ENCODE measurements around the gene PLXNA4.

The PLXNA4 gene

DNA sequence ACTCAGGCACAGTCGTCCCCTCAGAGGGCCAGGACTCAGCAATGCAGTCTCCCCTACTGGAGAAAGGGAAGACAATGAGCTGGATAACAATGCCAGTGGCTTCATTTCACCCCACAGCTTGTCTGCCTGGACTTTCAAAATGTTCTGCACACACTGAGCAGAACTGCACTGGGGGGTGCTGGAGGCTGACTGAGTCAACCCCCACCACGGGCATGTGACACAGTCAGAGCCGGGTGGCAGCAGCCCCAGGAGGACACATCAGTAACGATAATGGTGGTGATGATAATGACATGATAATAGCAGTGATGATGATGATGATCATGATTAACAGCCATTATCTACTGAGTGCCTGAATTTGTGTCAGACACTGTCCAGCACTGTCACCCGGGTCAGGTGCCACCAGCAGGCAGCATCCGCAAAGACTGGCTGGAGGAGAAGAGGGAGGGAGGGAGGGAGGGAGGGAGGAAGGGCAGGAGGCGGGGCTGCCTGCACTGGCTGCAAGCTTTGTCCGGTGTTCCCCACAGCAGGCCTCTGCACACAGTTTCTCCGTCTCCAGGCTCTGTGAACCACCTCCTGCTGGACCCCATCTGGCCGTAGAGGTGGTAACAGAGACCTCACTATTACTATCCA, 67.4 kb downstream of the PLXNA4 start:
- no peak for DNase-seq (ENCODE audit: low read depth in 2 of 2, low spot score in 1 of 2)

DNA sequence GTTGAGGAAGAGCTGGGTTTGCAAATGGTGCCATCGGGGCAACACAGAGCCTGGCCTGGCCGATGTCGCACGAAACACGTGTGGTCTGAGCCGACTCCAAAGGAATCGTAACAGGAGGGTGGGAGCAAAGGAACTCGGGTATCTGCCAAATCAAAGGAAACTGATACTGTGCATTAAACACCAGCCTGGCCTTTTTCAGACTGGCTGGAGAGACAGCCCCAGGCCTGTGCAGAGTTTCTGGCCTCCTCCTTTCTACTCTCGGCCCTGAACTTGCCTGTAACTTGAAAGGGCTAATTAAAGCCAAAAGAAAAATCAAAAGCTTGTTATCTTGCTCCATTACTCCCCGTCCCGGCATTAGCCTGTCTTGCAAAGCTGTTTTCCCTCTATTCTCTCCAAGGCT, 71.4 kb downstream of the PLXNA4 start:
- no peak for DNase-seq (ENCODE audit: low read depth in 2 of 2, low spot score in 1 of 2)

- DNase-seq (ENCODE audit: low read depth in 2 of 2, low spot score in 1 of 2): no peak
Measured at GRCh38 chr7:132504071-132504470, 72.2 kb downstream of the PLXNA4 start.

DNA sequence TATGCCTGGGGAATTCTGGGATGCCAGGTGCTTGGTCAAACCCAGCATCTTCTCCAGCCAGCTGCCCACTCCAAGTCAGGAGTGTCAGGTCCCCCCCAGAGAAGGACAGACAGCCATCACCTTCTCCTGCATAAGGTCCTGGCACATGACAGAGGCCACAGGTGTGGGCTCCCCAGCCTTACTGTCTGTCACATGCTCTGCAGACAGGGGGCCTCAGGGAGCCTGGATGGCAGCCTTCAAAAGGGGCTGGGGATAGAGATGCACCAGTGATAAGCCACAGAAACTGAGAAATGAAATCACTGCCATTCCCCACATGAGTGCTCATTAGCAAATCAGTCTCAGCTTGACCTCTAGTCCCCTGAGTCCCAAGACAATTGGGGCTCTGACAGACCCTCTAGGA, 72.9 kb downstream of the PLXNA4 start:
- DNase-seq (ENCODE audit: low read depth in 2 of 2, low spot score in 1 of 2): no peak

- no peak for DNase-seq (ENCODE audit: low read depth in 2 of 2, low spot score in 1 of 2)
Measured at GRCh38 chr7:132501956-132502355, 74.3 kb downstream of the PLXNA4 start.

- no peak for DNase-seq (ENCODE audit: low read depth in 2 of 2, low spot score in 1 of 2)
Measured at GRCh38 chr7:132500727-132501440, 75.4 kb downstream of the PLXNA4 start.

DNA sequence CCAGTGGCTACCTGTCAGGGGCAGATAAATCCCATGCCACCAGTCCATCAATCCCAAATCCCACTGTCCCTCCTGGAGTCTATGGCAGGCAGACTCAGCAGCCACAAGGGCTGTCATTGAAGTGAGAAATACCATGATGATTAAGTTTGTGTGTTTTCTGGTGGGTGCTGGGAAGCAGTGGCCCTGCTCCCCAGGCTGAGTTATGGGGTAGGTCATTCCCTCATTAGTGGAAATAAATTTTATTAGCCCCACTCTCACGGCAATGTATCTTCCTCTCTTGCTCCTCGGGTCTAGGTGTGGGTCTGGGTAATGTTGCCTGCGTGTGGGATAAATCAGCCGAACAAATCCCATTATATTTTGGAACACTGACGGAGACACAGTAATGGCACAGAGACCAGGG, 76.8 kb downstream of the PLXNA4 start:
- no peak for DNase-seq (ENCODE audit: low read depth in 2 of 2, low spot score in 1 of 2)

- DNase-seq (ENCODE audit: low read depth in 2 of 2, low spot score in 1 of 2): no peak
Measured at GRCh38 chr7:132499065-132499464, 77.2 kb downstream of the PLXNA4 start.

- no peak for DNase-seq (ENCODE audit: low read depth in 2 of 2, low spot score in 1 of 2)
Measured at GRCh38 chr7:132498319-132498718, 78.0 kb downstream of the PLXNA4 start.

- DNase-seq (ENCODE audit: low read depth in 2 of 2, low spot score in 1 of 2): no peak
Measured at GRCh38 chr7:132497098-132497497, 79.2 kb downstream of the PLXNA4 start.

DNA sequence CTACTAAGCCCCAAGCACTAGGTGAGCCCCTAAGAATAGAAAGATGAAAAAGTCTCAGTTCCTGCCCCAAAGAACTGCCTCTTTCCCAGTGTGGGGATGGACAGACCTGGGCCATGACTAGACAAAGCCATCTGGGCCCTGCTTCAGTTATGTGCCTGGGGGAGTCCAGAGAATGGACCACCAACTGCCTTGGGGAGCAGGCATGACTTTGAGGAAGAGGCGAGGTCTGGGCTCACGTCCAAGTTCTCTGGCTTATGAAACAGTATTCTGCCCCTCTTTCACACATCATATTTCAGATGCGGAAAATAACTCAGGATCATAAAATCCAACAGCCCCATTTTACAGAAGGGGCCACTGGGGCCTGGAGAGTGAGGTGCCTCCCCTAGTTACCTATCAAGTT, 80.3 kb downstream of the PLXNA4 start:
- no peak for DNase-seq (ENCODE audit: low read depth in 2 of 2, low spot score in 1 of 2)

DNA sequence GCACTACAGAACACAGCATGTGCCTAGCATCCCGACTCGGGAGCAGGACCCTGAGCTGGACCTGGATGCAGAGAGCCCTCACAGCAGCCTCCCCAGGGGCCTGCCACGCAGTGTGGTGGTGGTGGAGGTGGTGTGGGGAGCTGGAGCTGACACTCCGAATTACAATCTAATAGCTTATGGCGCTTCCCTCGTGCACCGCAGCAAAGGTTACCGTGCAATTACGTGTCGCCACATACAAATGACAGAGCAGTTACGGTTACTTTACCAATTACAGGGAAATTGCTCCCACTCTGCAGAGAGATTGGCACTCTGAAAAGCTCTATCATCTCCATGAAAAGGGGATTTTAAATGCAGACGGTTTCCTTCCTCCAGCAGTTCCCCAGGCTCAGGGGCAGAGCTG, 81.8 kb downstream of the PLXNA4 start:
- no peak for DNase-seq (ENCODE audit: low read depth in 2 of 2, low spot score in 1 of 2)

- no peak for DNase-seq (ENCODE audit: low read depth in 2 of 2, low spot score in 1 of 2)
Measured at GRCh38 chr7:132492823-132493445, 83.3 kb downstream of the PLXNA4 start.

GRCh38 chr7:132491391-132491945, 84.8 kb downstream of the PLXNA4 start:
- no peak for DNase-seq (ENCODE audit: low read depth in 2 of 2, low spot score in 1 of 2)

- DNase-seq (ENCODE audit: low read depth in 2 of 2, low spot score in 1 of 2): no peak
Measured at GRCh38 chr7:132490474-132490873, 85.8 kb downstream of the PLXNA4 start.

DNA sequence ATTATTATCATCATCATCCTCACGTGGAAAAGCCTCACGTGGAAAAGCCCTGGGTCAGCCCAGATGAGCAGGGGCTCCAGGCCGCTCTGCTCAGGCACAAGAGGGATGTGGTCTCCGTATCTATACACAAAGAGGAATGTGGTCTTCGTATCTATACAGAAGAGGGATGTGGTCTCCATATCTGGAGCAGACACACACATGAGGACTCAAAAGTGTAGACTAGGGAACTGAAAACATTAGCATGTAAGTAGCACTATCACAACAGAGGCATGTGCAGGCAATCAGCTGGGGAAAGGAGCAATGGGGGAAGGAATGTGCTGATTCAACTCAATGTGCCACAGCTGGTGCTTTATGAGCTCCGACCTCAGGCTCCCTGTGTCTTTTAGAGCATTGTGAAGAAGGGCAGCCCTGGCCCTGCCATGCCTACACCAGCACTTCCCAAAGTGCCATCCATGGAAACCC, 86.5 kb downstream of the PLXNA4 start:
- DNase-seq (ENCODE audit: low read depth in 2 of 2, low spot score in 1 of 2): no peak

- no peak for DNase-seq (ENCODE audit: low read depth in 2 of 2, low spot score in 1 of 2)
Measured at GRCh38 chr7:132488634-132489302, 87.5 kb downstream of the PLXNA4 start.

DNA sequence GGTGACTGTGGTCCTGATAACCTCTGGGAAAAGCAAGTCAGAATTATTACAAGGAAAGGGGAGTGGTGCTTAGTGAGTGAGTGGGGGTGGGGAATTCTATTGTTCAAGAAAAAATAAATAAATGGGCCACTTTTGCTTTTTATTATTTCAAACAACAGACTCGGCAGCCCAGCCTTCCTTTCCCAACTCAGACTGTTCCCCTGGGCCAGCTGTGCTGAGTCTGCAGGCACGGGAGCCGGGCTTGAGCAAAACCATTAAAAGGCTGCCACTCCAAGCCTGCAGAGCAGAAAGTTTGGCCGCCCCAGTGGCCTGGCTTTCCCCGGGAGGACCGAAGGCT, 90.0 kb downstream of the PLXNA4 start:
- DNase-seq (ENCODE audit: low read depth in 2 of 2, low spot score in 1 of 2): no peak

DNA sequence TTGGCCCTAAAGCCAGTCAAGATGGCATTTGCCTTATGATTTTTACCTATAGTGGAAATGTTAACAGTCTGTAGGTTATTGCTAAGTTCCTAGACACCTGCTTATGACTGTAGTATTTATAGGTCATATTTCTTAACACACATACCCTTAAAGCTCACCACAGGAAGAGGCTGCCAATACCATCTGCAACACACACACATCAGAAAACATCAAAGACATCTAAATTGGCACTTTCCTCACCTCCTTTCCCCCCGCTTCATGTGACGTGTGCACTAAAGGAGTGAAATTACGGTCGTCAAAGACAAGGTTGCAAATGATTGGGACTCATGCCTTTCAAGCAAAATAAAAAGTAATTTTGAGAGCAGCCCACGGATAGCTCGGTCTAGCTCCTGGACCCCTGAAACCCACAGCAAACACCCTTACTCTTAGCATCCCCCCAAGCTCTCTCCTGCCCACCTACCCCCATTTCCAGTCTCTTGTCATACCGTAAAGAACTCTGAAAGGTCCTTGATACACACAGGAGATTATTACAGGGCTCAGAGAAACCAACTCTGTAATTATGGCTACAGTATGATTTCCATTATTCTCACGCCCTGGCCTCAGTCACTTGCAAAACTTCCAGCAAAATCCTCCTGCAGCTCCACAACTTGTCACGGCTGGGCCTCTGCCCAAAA, 90.5 kb downstream of the PLXNA4 start:
- DNase-seq (ENCODE audit: low read depth in 2 of 2, low spot score in 1 of 2): no peak

- no peak for DNase-seq (ENCODE audit: low read depth in 2 of 2, low spot score in 1 of 2)
Measured at GRCh38 chr7:132485136-132485535, 91.1 kb downstream of the PLXNA4 start.

- DNase-seq (ENCODE audit: low read depth in 2 of 2, low spot score in 1 of 2): no peak
Measured at GRCh38 chr7:132482866-132483265, 93.4 kb downstream of the PLXNA4 start.

Data from stimulated activated CD8-positive, alpha-beta memory T cell treated with anti-CD3 and anti-CD28 coated beads, Interleukin-4, amount 100 ng/mL, for 1 hour (primary cell).